ENCODE measurements around the gene CSTF1. TPM values are rescaled to one million over a fixed set of nuclear protein-coding genes. Genes with fewer than 3 reads are reported as not detected.

The CSTF1 gene
- total RNA-seq, 1 experiment from 2014 or later = 44.5 TPM

- POLR2A ChIA-PET = no interaction called here
- no peak for TF ChIP-seq FOSL1 (IDR thresholded peaks at IDR 0.05; ENCODE audit: low read depth)
- TF ChIP-seq SRF (IDR thresholded peaks at IDR 0.05; ENCODE audit: low read depth) = no peak
- no peak overlapping the region for H3K9ac ChIP-seq (ENCODE audit: low read length)
- intact Hi-C loops (cut with micrococcal nuclease) = no loop called here
- ATAC-seq (no peak), DNase-seq (ENCODE audit: low read depth, low spot score) (no peak)
- no peak overlapping the region for H3K27ac ChIP-seq (ENCODE audit: low read depth, low read length)
- CTCF ChIA-PET = no interaction called here
- H4K20me1 ChIP-seq (ENCODE audit: insufficient read depth) = no peaks in the 10 kb centered on the region
- peaks cover 7 to 21% of the 10 kb centered on the region in 2 experiments for H3K4me1 ChIP-seq (ENCODE audit: control insufficient read depth in 1 of 2, insufficient read depth in 2 of 2, low read length in 2 of 2)
- H2AFZ ChIP-seq (ENCODE audit: low read depth, low read length, poor library complexity, severe bottlenecking) = no peak overlapping the region
- RAD21 ChIA-PET (ENCODE audit: low non-redundant PET in 1 of 2, low total read pairs in 2 of 2, uncharacterized antibody in 2 of 2, unreplicated experiment in 2 of 2) = no interaction called here
- H3K4me3 ChIP-seq (replicated peaks in 1 of 2; ENCODE audit: low read depth in 1 of 2, low read length in 2 of 2) = no peak overlapping the region
- no peaks in the 10 kb centered on the region for H3K36me3 ChIP-seq (ENCODE audit: control insufficient read depth in 1 of 2, insufficient read depth in 2 of 2, low read length in 2 of 2)
- no TSS peak for BruUV-seq (replicated peaks)
- no peaks in the 10 kb centered on the region for H3K27me3 ChIP-seq (ENCODE audit: insufficient read depth, low read length)
- no peaks in the 10 kb centered on the region for H3K9me2 ChIP-seq (ENCODE audit: insufficient read depth)
- no peak overlapping the region for H3K4me2 ChIP-seq (ENCODE audit: low read length)
- no peaks in the 10 kb centered on the region for H3K79me2 ChIP-seq (ENCODE audit: insufficient read depth, low read length)
- H3K9me3 ChIP-seq (ENCODE audit: control insufficient read depth in 1 of 2, insufficient read depth in 1 of 2, low read depth in 1 of 2, low read length in 2 of 2) = no peaks in the 10 kb centered on the region
Measured at GRCh38 chr20:56361900-56362299, 30.5 kb upstream of the CSTF1 start.

DNA sequence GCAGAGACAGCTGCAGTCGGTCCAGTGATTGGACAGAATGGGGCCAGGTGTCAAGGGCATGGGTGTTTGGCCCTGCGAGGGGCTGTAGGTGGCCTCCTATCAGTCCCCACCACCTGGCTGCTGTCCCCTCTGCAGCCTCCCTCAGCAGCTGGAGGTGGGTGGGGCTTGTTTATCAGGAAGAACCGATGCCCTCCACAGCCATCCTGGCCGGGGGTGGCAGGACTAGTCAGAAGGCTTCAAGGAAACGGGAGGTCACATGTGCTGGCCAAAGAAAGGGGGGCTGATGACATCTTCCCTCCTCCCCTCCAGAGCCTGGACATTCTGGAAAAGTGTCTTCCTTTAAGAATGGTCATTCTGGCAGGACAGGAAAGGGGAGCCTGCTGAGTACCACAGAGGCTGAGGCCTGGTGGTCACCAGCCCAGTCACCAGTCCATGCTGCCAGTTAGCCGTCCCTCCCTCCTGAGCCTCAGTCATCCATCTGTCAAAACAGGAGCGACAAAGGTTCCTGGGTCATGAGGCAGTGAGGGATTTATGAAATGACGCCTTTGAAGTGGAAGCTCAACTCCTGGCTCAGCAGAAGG is 29.5 kb upstream of the CSTF1 start:
- ATAC-seq = no peak
- CTCF ChIA-PET = no interaction called here

More for the DNA sequence above, 29.5 kb upstream of the CSTF1 start:
- Histone ChIP-seq H2AFZ (ENCODE audit: low read depth, low read length, poor library complexity, severe bottlenecking) (no peak overlapping the region), H3K4me3 (replicated peaks in 1 of 2; ENCODE audit: low read depth in 1 of 2, low read length in 2 of 2) (no peak overlapping the region), H4K20me1 (ENCODE audit: insufficient read depth) (no peaks in the 10 kb centered on the region), H3K9me2 (ENCODE audit: insufficient read depth) (no peaks in the 10 kb centered on the region), H3K4me2 (ENCODE audit: low read length) (no peak overlapping the region), H3K9ac (ENCODE audit: low read length) (no peak overlapping the region), H3K27me3 (ENCODE audit: insufficient read depth, low read length) (no peaks in the 10 kb centered on the region), H3K27ac (ENCODE audit: low read depth, low read length) (no peak overlapping the region), H3K9me3 (ENCODE audit: control insufficient read depth in 1 of 2, insufficient read depth in 1 of 2, low read depth in 1 of 2, low read length in 2 of 2) (no peaks in the 10 kb centered on the region), H3K36me3 (ENCODE audit: control insufficient read depth in 1 of 2, insufficient read depth in 2 of 2, low read length in 2 of 2) (no peaks in the 10 kb centered on the region), H3K4me1 (ENCODE audit: control insufficient read depth in 1 of 2, insufficient read depth in 2 of 2, low read length in 2 of 2) (peaks cover 7 to 21% of the 10 kb centered on the region in 2 experiments), H3K79me2 (ENCODE audit: insufficient read depth, low read length) (no peaks in the 10 kb centered on the region)
- no peak for DNase-seq (ENCODE audit: low read depth, low spot score)
- ChIA-PET RAD21 (ENCODE audit: low non-redundant PET in 1 of 2, low total read pairs in 2 of 2, uncharacterized antibody in 2 of 2, unreplicated experiment in 2 of 2) (no interaction called here), POLR2A (no interaction called here)
- intact Hi-C loops (cut with micrococcal nuclease) = no loop called here
- no TSS peak for BruUV-seq (replicated peaks)
- TF ChIP-seq, protein P1, sequence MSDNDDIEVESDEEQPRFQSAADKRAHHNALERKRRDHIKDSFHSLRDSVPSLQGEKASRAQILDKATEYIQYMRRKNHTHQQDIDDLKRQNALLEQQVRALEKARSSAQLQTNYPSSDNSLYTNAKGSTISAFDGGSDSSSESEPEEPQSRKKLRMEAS (IDR thresholded peaks at IDR 0.05) = no peak
- no peak for TF ChIP-seq TCF7L2 (IDR thresholded peaks at IDR 0.05; ENCODE audit: borderline replicate concordance, extremely low read depth, insufficient read depth, insufficient read length)
- TF ChIP-seq POLR2AphosphoS5 (IDR thresholded peaks at IDR 0.05; ENCODE audit: low read depth, low read length) = no peak
